CD4-positive, alpha-beta T cell treated with Interleukin-17A for 1 hour (primary cell): Measurements from ENCODE around the gene KRT34.

Source experiments
- DNase-seq: peaks from one replicate; pipeline ENCODE4 v3.0.0-alpha.2; 2020

KRT34 gene

GRCh38 chr17:41329279-41329948 is 52.7 kb downstream of the KRT34 start:
- DNase-seq = peak; percentile 28

GRCh38 chr17:41328207-41328606 is 53.9 kb downstream of the KRT34 start:
- DNase-seq = no peak
